ENCODE results near the gene CRIP1.
A peak's percentile ranks its signal among the peaks of the same experiment; 100 is the strongest.

The CRIP1 gene, protein sequence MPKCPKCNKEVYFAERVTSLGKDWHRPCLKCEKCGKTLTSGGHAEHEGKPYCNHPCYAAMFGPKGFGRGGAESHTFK

DNA sequence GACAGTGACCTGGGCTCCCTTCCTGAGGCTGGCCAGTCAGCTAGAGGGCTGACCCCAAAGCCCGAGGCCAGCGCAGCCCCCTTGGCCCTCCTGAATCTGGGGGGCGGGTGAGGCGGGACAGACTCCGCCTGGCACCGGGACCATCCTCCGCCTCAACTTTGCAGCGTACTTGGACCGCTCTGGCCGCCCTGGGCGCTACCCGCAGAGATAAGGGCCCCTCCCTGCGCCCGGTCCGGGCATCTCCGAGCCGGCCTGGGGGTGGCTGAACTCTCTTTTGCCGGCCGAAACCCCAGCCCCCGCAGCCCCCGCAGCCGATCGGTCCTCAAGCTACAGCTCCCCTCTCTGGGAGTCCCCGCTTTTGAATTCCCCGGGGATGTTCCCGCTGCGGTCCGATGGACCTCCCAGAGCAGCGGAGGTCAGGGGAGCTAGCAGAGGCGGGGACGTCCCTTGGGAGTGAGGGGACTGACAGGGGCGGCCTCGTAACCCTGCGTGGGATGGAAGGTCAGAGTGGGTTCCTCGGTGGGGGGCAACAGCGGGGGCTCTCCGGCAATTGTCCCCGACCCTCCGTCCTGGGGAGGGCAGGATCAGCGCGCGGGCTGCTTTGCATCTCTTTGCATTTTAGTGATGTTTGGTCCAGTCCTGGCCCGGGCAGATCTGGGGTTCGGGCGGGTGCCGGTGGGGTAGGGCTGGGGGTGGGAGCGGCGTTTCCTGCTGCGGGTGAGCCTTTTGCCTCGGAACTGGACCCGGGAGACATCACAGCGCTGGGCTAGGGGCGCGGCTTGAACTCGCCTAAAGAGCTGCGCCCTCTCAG lies at the start of gene CRIP1:
Gene CRIP1, plus strand, starts transcription at position 724 of the 811 bp plus-strand sequence. CDS start 374 bp downstream, outside the sequence.
- no peak for DNase-seq

DNA sequence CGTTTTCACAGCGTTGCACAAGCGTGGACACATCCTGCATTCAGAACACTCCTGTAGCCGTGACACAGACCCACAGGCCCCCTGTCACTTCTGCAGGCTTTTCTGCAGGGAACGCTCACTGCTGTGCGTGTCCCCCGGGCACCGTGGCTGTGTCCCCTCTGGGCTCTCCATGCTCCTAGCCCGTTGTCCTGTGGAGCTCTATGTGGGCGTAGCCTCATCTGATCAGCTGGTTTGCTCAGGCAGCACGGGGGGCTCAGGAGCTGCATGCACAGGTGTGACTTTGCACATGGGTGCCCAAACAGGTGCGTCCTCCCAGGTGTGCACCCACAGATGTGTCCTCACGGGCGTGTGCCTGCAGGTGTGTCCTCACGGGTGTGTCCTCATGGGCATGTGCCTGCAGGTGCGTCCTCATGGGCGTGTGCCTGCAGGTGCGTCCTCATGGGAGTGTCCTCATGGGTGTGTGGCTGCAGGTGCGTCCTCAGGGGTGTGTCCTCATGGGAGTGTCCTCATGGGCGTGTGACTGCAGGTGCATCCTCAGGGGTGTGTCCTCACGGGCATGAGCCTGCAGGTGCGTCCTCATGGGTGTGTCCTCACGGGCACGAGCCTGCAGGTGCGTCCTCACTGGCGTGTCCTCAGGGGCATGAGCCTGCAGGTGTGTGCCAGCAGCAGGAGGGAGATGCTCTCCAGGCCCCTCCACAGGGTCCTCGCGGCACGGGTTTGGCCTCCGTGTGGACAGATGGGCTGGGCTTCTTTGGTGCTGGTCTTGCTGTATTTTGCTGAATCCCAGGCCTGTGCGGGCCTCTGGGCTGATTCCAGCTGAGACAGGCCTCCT lies 49.6 kb upstream of the CRIP1 start:
- DNase-seq: no peak

DNA sequence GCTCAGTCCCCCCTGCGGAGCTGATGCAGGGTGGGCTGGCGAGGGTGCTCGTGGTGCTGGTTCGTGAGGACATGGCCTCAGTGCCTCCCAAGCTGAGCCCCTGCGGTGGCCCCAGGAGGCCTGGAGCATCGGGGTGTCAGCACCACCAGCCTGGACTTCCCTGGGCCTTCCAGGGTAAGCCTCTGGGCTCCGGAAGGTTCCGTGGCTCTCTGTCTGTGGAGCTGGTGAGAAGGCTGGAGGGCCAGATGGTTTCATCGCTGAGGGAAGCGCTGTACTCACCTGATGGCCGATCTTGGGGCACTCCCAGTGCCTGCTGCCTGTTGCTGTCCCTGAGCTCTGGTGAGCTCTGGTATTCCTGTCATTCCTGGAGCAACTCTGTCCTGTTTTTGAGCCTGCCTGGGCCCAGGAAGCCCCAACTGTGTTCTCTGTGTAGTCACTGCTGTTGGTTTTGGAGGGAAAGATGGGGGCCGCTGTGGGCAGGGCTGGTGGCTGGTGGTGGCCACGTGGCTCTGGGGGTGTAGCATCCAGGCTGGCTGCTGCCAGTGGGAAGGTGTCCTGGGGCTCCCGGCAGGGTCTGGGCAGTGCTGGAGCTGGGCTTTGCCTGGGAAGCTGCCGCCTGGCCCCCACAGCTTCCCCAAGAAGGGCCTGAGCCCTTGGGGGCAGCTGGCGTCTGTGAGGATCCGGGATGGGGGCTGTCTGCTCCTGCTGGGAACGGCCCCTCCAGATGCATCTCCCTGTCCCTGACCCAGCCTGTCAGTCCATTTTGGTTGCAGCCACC lies 48.8 kb upstream of the CRIP1 start:
- no peak for DNase-seq

DNA sequence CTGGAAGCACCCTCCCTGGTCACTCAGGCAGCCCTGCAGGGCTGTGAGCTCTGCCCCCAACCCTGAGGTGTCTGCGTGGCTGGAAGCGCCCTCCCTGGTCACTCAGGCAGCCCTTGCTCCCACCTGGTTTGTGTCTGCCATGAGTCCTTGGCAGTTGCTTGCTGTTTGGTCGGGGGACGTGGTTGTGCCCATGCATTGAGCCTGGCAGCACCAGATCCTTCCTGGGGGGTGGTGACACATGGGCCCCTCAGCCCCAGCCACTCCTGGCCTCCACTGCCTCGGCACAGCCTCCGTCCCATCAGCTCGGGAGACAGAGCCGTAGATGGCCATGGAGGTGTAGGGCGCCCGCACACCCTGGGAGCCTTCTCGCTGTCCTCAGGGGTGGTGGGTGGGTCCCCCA lies 47.5 kb upstream of the CRIP1 start:
- DNase-seq: no peak

DNA sequence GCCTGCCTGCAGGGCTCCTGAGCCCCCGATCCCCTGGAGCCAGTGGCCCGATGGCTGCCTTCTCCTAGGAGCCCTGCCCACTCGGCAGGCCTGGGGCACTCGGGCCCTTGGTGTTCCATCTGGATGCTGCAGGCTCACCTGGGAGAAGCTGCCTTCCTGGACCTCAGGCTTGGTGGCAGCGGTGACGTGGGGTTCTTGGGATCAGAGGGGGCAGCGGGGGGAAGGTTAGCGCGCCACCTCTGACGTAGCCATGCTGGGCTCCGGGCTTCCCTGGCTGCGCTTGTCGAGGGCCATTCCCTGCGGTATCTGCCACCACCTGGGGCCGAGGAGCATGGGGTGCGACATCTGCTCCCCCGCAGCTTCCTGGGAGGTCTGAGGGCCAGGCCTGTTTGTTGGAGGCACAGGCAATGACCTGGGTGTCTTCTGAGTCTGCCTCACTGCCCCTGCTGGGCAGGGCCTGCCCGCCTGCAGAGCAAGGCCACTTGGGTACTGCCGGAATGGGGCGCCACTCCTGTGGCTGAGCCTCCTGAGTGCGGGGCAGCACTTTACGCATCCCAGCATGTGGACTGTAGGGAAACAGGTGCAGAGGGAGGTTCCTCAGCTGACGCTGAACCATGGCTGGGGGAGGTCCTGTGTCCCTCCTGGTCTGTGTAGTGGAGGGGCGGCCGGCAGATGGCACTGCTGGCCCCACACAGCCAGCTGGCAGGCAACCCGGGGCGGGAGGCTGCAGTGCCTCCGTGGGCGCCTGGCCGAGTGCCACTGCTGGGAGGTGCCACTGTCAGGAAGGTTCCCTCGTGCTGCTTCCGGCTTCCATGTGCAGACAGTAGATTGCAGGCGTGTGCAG lies 46.8 kb upstream of the CRIP1 start:
- DNase-seq: no peak

DNA sequence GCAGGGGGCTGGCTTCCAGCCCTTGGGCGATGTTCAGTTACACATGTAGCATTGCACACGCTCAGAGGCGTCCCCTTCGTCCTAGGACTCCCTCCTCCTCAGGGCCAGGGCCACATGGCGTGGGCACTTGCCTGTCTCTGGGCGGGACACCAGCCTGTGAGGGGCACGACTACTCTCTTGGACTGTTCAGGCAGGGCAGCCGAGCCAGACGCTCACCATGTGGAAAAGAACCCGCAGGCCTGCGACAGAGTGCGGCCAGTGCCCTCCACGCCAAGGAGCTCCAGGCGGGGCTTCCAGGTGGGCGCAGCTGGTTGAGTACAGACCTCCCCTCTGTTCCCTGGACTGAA lies 46.2 kb upstream of the CRIP1 start:
- DNase-seq: no peak

DNA sequence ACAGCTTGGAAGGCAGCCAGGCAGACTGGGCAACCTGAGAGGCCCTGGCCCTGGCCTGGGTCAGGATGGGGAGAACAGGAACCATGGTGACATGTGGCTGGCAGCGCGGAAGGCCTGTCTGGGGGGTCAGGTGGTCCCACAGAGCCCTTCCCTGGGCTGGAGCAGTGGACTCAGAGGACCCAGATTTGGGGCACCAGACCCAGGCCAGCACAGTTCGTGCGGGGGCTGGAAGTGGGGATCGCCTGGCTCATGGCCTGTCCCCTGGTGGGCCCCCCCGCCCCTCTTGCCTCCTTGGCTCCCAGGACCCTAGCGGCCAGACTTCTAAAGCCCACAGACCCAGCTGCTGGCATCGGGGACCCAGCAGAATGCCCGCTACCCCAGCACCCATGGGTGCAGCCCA lies 45.7 kb upstream of the CRIP1 start:
- DNase-seq: no peak

DNA sequence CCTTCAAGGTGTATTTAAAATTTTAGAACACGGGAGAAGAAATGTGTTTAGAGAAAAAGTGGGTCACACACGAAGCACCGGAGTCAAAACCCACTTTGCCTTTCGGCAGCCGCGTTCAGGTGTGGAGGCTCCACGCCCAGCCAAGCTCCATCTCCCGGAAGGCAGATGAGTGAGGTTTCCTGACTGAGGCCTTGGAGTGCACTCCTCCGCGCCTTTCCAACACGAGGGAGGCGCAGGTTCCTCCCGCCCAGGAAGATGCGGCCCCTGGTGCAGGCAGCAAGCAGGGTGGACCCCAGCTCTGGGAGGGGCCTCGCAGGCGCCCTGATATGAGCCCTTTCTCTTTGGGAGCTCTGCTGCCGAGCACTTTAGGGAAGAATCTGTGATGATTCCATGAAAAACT lies 44.6 kb upstream of the CRIP1 start:
- no peak for DNase-seq

DNA sequence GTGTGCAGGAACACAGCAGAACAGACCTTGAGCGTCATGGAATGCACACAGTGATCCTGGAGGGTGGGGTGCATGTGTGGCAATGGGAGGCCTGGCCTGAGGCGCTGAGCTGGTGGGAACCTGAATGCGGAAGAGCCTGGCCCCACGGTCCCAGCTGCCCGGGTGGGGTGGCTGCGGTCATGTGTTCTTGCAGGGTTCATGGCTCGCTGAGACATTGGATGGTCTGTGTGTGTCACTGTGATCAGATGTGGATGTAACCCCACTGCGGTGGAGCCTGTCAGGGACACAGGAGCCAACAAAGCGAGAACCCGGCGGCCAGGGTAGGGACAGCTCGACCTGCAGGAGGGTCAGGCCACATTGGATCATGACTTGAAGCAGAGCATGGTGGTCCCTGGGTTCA lies 43.9 kb upstream of the CRIP1 start:
- no peak for DNase-seq

DNA sequence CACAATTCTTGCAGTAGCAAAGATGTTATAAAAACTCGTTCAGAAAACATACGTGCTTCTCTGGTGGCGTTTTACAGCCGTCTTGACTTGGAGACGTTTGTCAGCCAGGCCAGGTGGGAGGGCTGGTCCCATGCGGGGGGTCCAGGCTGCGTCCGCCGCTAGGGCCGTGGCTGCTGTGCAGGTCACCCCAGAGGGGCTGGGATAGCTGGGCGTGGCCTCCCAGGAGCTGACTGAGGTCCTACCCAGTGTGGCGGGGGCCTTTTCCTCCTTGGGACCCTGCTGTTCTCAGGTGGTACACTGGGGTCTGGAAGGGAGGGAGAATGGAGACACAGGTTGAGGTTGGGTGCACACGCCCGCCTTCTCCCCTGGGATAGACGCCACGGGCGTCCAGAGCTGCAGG lies 41.8 kb upstream of the CRIP1 start:
- DNase-seq: no peak

DNA sequence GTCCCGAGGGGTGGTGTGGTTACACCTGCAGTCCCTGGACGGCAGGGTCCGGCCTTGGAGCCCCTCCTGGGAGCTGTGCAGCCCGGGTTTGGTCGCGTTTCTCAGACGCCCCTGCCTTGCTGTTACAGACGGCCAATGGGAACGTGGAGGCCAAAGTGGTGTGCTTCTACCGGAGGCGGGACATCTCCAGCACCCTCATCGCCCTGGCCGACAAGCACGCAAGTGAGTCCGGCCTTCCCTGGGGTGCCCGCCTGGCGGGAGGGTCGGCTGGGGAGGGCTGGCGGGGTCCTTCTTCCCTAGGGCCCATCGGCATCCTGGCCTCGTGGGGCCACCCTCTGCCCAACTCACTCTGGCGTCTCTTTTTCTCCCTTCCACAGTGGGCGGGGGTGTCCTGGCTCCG lies 41.4 kb upstream of the CRIP1 start:
- no peak for DNase-seq

DNA sequence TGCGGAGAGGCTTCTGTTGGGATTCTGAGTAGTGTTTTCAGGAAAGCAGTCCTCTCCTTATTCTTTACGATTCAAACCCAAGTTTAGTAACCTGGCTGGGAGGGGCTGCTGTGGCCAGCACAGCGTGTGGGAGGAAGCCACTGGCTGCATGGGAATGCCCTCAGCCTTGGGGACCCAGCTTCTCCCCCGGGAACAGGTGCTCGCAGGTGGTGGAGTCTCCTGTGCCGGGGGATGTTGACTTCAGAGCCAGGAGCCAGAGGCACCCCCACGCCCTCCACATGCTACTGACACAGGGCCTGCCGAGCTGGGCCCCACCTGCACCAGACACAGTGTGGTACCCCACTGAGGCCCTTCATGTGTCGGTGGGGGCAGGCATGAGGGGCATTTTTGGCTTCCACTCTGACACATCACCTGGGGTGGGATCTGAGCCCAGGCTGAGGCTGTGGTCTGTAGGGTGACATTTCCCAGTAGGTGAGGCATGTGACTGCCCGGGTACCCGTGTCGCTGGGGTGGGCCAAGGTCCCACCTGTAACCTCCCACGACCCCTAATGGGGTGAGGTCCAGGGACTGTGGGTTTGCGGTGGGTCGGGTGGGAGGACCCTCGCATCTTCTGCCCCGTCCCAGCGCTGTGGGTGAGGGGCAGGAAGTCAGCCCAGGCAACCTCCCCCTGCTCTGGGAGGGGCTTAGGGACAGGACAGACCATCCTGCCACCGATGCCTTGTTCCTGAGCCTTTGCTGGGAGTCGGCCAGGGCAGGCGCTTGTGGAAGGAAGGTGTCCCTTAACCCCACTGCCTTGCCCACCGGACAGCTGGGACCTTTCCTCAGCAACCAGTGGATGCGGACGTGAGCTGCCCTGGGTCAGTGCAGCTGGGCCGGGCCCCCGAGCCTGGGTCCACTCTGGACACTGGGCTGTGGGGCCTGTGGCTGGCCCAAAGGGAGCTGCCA lies 40.5 kb upstream of the CRIP1 start:
- DNase-seq: no peak

DNA sequence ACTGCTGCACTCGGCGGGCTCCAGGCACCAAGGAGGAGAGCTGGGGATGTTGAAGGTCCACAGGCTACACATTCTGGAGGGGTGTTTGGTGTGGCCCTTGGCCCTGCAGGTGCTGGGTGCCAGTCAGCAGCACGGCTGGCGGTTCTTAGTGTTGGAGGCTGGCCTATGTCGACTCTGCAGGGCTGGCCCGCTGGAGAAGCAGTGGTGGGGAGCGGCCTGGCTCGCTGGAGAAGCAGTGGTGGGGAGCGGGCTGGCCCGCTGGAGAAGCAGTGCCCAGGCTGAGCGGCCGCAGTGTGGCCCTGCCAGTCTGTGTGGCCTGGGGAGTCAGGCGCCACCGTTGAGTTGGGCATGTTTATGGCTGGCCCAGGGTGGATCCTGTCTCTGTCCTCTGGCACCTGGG lies 39.7 kb upstream of the CRIP1 start:
- DNase-seq: no peak

DNA sequence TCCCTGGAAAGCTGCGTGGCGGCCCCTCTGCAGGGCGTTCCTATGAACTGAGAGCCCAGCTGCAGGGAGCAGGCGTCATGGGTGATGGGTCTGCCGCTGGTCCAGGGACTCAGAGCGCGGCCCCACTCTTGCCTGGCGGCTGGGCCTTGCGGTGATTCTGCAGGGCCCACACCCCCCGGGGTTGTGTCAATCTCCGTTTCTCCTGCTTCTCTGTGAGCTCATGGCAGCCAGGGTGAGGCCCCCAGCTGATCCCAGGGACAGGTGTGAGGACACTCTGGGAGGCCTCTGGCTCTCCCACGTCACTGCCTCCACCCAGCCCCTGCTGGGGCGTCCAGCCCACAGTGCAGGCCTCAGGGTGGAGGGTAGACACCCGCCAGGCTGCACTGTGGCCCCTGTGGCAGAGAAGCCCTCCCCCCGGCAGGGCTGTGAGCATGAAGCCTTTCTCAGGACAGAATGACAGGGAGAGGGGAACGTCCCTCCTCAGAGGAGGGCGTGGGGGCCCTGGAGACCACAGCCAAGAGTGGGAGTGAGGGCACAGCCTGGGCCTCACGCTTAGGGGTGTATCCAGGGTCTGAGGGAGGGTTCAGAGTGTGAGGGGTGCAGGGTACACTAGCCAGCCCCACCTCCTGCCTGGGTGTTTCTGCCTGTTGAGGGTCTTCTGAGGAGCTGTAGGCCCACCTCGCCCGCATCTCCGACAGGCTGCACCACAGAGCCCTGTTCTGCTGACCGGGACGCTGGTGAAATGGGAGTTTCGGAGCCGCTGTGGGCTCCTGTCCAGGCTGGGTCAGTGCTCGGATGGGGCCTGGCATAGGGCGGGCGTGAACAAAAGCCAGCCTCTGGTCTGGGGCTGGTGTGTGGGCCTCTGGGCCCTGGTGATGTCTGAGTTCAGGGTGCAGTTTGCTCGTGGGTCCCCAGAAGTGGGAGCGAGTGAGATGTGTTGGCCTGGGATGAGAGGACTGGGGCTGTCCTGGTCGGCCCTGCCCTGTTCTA lies 38.7 kb upstream of the CRIP1 start:
- no peak for DNase-seq

DNA sequence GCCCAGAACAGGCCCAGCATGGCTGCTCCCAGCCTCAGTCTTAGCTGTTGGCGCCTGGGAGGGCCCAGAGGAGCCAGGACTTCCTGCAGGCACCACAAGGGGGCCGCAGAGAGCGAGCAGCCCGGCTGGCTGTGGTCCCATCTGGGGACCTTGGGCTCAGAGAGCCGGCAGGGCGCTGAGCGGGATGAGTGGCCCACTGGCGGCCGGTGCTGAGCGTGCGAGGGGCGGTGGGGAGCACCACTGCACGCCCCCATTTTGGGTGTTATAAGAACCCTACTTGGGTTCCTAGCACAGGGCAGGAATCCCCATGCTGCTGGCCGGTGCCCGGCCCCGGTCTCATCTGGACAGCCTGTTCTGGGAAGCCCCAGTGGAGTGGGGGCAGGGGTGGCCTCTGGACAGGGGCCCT lies 38.0 kb upstream of the CRIP1 start:
- peak; percentile 6 for DNase-seq

DNA sequence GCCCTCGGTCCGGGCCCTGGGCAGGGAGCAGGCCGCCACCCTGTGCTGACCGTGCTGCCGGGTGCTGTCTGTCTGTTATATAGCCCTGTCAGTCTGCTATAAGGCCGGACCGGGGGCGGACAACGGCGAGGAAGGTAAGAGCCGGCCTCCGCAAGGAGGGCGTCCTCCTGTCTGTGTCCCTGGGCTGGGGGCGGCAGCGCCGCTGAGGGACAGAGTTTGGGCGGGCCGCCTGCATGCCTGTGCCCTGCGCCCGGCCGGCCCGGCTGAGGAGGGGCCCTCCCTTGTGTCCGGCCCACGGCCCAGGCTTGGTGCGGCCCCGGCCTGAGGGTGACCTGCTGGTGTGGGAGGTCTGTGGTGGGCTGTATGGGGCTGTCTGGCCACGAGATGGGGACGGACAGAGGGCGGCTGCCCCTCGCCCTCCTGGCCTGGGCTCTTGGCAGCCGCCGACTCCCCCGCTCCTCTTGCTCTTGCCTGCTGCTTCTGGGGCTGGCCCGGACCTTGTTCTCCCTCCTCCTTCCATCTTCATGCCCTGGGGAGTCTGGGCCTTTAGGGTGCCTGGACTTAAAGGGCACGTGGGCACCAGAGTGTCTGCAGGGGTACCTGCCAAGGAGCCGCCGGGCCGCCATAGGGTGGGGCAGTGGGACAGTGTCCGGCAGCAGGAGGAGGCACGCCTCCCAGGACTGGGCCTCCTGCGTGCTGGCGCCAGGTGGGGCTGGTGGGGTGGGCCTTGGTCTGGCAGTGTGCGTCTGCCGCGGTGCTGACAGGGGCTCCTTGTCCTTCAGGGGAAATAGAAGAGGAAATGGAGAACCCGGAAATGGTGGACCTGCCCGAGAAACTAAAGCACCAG lies 37.2 kb upstream of the CRIP1 start:
- no peak for DNase-seq

DNA sequence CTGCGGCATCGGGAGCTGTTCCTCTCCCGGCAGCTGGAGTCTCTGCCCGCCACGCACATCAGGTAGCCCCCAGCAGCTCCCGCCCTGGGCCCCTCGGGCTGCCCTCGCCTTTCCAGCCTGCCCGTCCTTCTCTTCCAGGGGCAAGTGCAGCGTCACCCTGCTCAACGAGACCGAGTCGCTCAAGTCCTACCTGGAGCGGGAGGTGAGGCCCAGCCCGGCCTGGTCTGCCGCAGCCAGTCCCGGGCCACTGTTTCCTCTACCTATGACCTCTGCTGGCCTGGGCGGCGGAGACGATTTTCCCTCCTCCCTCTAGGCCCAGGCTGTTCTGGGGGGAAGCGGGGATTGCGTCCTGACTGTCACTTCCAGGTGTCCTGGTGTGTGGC lies 36.6 kb upstream of the CRIP1 start:
- DNase-seq: no peak

DNA sequence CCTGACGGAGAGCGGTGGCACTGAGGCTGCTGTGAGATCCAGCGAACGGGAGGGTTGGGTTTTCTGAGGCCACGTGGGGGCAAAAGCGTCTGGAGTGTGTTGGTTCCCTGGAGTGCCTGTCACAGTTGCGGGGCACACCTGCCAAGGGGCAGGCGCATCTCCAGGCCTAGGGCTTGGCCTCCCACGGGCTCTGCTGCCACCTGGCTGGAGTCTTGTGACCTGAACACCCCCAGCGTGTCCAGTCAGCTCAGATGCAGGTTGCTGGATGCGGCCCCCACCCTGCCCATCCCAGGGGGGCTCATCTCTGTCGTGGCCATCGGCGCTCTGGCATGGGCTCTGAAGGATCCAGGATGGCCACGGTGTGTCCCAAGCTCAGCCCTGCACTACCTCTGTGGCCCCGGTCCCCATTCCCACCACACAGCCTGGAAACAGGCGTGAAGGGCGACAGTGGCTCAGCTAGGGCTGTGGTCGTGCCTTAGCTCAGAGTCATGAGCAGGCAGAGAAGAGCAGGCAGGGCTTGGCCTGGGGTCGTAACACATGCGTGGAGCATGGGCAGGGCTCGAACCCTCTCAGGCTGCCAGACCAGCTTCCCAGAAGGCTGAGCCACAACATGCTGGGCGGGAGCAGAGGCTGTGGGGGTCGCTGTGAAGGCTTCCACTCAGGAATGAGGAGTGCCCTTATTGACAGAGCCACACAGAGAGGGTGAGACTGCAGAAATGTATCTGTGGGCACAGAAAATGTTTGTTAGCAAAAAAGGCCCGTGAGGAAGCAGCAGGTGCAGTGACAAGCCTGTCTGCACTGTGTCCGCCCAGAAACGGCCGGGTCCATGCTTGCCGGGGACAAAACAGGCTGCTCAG lies 35.6 kb upstream of the CRIP1 start:
- no peak for DNase-seq
